Mammary epithelial cell (primary cell): ENCODE data around the gene CSNK1G1.

Source experiments
- EZH2 ChIP-seq: IDR thresholded peaks from 2 replicates; pipeline ENCODE4 v1.6.1; 2012; ENCODE audit warnings: low read length, inconsistent platforms, borderline replicate concordance
- TF ChIP-seq, protein P1 (sequence below), 2 donors: IDR thresholded peaks in 1 of 2; conservative IDR thresholded peaks in 1 of 2; 2 replicates each; pipeline ENCODE4 v1.5.1; 2011 to 2012; ENCODE audit warnings: inconsistent platforms in 2 of 2, low read length in 2 of 2, mild to moderate bottlenecking in 2 of 2, control low read depth in 1 of 2, low read depth in 1 of 2; ENCODE audit not compliant: insufficient read depth in 1 of 2; ENCODE audit errors: extremely low read depth in 1 of 2

DNA sequence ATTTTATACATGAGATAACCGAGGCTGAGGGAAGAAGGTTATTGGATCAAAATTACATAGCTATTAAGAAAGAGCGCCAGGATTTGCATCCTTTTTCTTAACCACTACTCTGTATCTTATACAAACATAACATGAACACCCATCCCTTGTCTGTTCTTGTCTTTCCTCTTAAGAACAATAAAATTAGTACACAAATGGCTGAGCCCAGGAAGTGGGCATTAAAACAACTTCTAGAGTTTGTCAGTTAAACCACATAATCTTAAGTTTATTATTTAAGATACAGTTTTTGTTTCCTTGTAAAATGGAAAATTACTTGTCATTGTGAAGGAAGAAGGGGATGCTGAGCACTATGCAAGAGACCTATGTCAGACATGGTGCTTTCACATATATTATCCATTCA, 144.3 kb downstream of the CSNK1G1 start:
- TF ChIP-seq, protein P1, sequence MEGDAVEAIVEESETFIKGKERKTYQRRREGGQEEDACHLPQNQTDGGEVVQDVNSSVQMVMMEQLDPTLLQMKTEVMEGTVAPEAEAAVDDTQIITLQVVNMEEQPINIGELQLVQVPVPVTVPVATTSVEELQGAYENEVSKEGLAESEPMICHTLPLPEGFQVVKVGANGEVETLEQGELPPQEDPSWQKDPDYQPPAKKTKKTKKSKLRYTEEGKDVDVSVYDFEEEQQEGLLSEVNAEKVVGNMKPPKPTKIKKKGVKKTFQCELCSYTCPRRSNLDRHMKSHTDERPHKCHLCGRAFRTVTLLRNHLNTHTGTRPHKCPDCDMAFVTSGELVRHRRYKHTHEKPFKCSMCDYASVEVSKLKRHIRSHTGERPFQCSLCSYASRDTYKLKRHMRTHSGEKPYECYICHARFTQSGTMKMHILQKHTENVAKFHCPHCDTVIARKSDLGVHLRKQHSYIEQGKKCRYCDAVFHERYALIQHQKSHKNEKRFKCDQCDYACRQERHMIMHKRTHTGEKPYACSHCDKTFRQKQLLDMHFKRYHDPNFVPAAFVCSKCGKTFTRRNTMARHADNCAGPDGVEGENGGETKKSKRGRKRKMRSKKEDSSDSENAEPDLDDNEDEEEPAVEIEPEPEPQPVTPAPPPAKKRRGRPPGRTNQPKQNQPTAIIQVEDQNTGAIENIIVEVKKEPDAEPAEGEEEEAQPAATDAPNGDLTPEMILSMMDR (conservative IDR thresholded peaks at IDR 0.05 in 1 of 2, IDR thresholded peaks at IDR 0.05 in 1 of 2; ENCODE audit: extremely low read depth in 1 of 2, insufficient read depth in 1 of 2, low read depth in 1 of 2, low read length in 2 of 2) = no peak
- TF ChIP-seq EZH2 = no peak
